Measurements from ENCODE around the gene CD80. TPM values are rescaled to one million over a fixed set of nuclear protein-coding genes. Genes with fewer than 3 reads are reported as not detected.

Gene CD80, protein sequence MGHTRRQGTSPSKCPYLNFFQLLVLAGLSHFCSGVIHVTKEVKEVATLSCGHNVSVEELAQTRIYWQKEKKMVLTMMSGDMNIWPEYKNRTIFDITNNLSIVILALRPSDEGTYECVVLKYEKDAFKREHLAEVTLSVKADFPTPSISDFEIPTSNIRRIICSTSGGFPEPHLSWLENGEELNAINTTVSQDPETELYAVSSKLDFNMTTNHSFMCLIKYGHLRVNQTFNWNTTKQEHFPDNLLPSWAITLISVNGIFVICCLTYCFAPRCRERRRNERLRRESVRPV
- under 1 TPM in 1 of 4 donors, not detected in 3; 0.58 TPM for total RNA-seq

DNA sequence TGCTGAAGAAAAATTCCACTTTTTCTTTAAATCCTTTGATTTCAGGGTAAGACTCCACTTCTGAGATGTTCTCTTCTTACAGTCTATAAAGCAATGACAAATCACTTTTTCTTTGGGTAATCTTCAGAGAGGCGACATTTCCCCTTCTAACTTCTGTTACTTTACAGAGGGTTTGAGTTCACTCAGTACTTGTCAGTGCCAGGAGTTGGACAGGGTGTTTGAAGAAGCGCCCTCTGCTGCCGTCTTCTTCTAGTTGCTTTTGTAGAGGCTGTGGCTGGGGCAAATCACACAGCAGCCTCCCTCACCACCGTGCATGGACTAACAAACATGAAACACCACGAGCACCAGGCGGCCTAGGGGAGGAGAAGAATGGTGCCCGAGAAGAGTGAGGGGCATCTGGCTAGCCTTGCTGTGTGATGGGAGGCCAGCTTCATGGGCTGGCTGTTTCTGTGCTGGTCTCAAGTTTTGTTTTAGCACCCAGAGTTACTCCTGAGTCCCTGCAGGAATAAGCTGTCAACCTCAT, at the start of gene CD80:
CD80 (minus strand) TSS at position 174 of the 523 bp plus-strand sequence. CDS start 1,886 bp downstream, outside the sequence.
- TF ChIP-seq POLR2A (IDR thresholded peaks at IDR 0.05) (no peak), EP300 (IDR thresholded peaks at IDR 0.05) (no peak), POLR2AphosphoS5 (IDR thresholded peaks at IDR 0.05) (no peak)
- TF ChIP-seq, protein P1, sequence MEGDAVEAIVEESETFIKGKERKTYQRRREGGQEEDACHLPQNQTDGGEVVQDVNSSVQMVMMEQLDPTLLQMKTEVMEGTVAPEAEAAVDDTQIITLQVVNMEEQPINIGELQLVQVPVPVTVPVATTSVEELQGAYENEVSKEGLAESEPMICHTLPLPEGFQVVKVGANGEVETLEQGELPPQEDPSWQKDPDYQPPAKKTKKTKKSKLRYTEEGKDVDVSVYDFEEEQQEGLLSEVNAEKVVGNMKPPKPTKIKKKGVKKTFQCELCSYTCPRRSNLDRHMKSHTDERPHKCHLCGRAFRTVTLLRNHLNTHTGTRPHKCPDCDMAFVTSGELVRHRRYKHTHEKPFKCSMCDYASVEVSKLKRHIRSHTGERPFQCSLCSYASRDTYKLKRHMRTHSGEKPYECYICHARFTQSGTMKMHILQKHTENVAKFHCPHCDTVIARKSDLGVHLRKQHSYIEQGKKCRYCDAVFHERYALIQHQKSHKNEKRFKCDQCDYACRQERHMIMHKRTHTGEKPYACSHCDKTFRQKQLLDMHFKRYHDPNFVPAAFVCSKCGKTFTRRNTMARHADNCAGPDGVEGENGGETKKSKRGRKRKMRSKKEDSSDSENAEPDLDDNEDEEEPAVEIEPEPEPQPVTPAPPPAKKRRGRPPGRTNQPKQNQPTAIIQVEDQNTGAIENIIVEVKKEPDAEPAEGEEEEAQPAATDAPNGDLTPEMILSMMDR (IDR thresholded peaks at IDR 0.05), result peak in 2 of 4 experiments; percentile 14 to 40
- 22 to 67% methylated on average over 1 to 3 of the region's 7 CpGs for WGBS, 2 donors (ENCODE audit: low coverage in 1 of 2)
- Histone ChIP-seq H3K27ac (no peak within 1 kb of the TSS), H3K4me3 (no peak within 1 kb of the TSS), H3K4me1 (no peaks in the 10 kb centered on the region), H3K36me3 (no peaks in the 10 kb centered on the region), H3K27me3 (no peaks in the 10 kb centered on the region), H3K9me3 (no peaks in the 10 kb centered on the region)
- peak; percentile 63 for ATAC-seq

DNA sequence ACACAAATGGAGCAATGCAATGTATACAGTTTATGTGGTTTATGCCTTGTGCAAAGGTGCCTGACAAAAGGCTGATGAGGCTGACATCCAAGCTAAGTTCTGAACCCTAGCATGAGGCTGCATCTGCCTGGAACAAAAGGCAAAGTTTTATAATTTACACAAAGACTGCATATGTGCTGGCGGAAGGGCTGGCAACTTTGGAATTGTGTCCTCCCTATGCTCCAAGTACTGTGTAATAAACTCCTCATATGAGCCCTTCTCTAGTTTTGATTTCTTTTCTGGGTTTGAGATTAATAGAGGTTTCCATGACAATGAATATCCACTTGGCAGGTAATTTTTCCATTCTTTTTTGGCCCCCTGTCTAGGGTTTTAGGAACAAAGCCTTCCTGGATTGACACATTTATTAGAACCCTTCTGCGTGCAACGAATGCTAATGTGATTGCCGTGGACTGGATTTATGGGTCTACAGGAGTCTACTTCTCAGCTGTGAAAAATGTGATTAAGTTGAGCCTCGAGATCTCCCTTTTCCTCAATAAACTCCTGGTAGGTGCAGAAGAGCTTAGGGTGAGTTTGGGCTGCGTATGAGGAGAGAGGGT, 49.1 kb upstream of the CD80 start:
- Histone ChIP-seq H3K4me3 (no peak overlapping the region), H3K36me3 (no peaks in the 10 kb centered on the region), H3K9me3 (peaks cover 0 to 4% (median 0%) of the 10 kb centered on the region in 3 donors), H3K4me1 (no peaks in the 10 kb centered on the region), H3K27me3 (no peaks in the 10 kb centered on the region), H3K27ac (no peak overlapping the region)
- TF ChIP-seq POLR2AphosphoS5 (IDR thresholded peaks at IDR 0.05) (no peak), POLR2A (IDR thresholded peaks at IDR 0.05) (no peak), EP300 (IDR thresholded peaks at IDR 0.05) (no peak)
- TF ChIP-seq, protein P1 (IDR thresholded peaks at IDR 0.05), result no peak
- WGBS, 2 donors (ENCODE audit: low coverage in 1 of 2), result 76 to 100% methylated on average over 1 to 5 of the region's 6 CpGs
- ATAC-seq, result no peak

DNA sequence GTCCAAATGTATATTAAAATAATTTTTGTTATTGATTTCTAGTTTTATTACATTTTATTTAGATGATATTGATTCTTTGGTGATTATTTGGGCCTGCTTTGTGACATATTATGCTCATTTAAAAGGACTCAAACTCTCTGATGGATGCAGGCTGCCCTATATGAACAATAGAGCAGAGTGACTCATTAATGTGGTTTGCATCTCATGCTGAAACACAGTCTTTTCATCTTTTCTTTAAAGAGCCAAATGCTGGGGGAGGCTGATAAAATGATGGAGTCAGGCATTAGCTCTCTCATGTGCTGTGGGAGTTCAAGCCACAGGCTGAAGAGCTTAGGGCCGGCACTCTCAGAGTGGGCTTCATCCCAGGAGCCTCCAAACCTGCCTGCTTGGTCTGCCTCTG, 45.5 kb upstream of the CD80 start:
- TF ChIP-seq, protein P1 (IDR thresholded peaks at IDR 0.05), result no peak
- no peak for TF ChIP-seq POLR2AphosphoS5 (IDR thresholded peaks at IDR 0.05)
- TF ChIP-seq EP300 (IDR thresholded peaks at IDR 0.05), result no peak
- Histone ChIP-seq H3K4me1 (no peaks in the 10 kb centered on the region), H3K9me3 (no peaks in the 10 kb centered on the region), H3K27ac (no peak overlapping the region), H3K4me3 (no peak overlapping the region), H3K27me3 (no peaks in the 10 kb centered on the region), H3K36me3 (no peaks in the 10 kb centered on the region)
- no peak for ATAC-seq
- 100% methylated on average over 1 of the region's 1 CpG; no CpG with 5 or more reads in 1 of the 2 donors for WGBS, 2 donors (ENCODE audit: low coverage in 1 of 2)

DNA sequence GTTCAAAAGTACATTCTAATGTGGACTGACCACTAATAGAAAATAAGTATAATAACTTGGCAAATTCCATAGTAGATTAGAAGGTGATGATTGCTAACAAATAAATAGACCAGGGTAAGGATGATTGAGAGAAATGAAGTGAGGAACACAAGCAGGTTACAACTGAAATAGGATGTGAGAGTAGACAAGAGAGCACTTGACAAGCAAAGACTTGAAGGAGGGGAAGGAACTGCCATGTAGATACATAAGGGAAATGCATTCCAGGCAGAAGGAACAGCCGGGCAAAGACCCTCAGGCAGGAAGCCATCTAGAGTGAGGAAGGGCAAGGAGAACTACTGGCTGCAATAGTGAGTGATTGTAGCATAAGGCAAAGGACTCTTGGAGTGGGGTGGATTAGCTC, 43.3 kb upstream of the CD80 start:
- H3K9me3 ChIP-seq, result no peaks in the 10 kb centered on the region
- H3K27me3 ChIP-seq, result no peaks in the 10 kb centered on the region
- no peak overlapping the region for H3K4me3 ChIP-seq
- no peaks in the 10 kb centered on the region for H3K4me1 ChIP-seq
- WGBS, 2 donors (ENCODE audit: low coverage in 1 of 2), result 50 to 83% methylated on average over 1 of the region's 1 CpG
- no peaks in the 10 kb centered on the region for H3K36me3 ChIP-seq
- no peak for ATAC-seq
- H3K27ac ChIP-seq, result no peak overlapping the region
- TF ChIP-seq POLR2A (IDR thresholded peaks at IDR 0.05) (no peak), EP300 (IDR thresholded peaks at IDR 0.05) (no peak), POLR2AphosphoS5 (IDR thresholded peaks at IDR 0.05) (no peak)
- TF ChIP-seq, protein P1 (IDR thresholded peaks at IDR 0.05), result no peak
